B cell (primary cell): ENCODE measurements around the gene NEK8. TPM values are rescaled to one million over a fixed set of nuclear protein-coding genes. Genes with fewer than 3 reads are reported as not detected.

Experiments used
- ATAC-seq: fragments of 200-7000 bp; cut with Tn5 transposase; one replicate; pipeline ENCODE4 v1.10.0; 2021; ENCODE audit warnings: low read depth, mild to moderate bottlenecking, moderate number of reproducible peaks, moderate library complexity
- CTCF ChIA-PET: fragments of 350-600 bp; sonication (Branson Sonifier 250); formaldehyde crosslinking; loops from one replicate; lab custom pipeline; 2021; ENCODE audit warnings: antibody characterized with exemption, inconsistent platforms; lab: Charles Lee
- POLR2A ChIA-PET: fragments of 350-600 bp; sonication (Branson Sonifier 250); formaldehyde crosslinking; loops from one replicate; lab custom pipeline; 2021; ENCODE audit warnings: antibody characterized with exemption; lab: Charles Lee
- DNase-seq: peaks from one replicate; pipeline ENCODE4 v3.0.0; 2013
- H2AFZ ChIP-seq: 2 replicates; pipeline ENCODE4 v1.6.1; 2012; ENCODE audit warnings: mild to moderate bottlenecking, low read depth, low read length; ENCODE audit not compliant: insufficient read depth, poor library complexity, severe bottlenecking
- H3K27ac ChIP-seq, 2 donors: 1 replicate in 1 of 2; 2 replicates in 1 of 2; pipeline ENCODE4 v1.5.1; 2012 to 2013; ENCODE audit warnings: low read length in 2 of 2, mild to moderate bottlenecking in 2 of 2, moderate library complexity in 1 of 2
- H3K27me3 ChIP-seq, 4 experiments: fragments of 200-600 bp in 1 of 4; sonication (generic) in 1 of 4; replicated peaks in 1 of 4; 1 replicate in 2 of 4; 2 replicates in 2 of 4; pipeline versions ENCODE4 v1.6.1 to v1.7.0; 2013 to 2016; ENCODE audit warnings: low read length in 3 of 4, mild to moderate bottlenecking in 2 of 4, mixed read lengths in 1 of 4, moderate library complexity in 1 of 4; ENCODE audit not compliant: insufficient read depth in 4 of 4, control insufficient read depth in 3 of 4; ENCODE audit errors: control extremely low read depth in 1 of 4
- H3K36me3 ChIP-seq, 2 experiments: replicated peaks in 1 of 2; 1 replicate in 1 of 2; 2 replicates in 1 of 2; pipeline versions ENCODE4 v1.6.1 to v1.7.1; 2013; ENCODE audit warnings: low read length in 1 of 2; ENCODE audit not compliant: insufficient read depth in 2 of 2, control insufficient read depth in 1 of 2; ENCODE audit errors: control extremely low read depth in 1 of 2, extremely low read depth in 1 of 2
- H3K4me1 ChIP-seq, 2 donors: fragments of 200-600 bp in 1 of 2; sonication (generic) in 1 of 2; 1 replicate in 1 of 2; 2 replicates in 1 of 2; pipeline versions ENCODE4 v1.5.1 to v1.6.1; 2013 to 2017; ENCODE audit warnings: low read length in 2 of 2; ENCODE audit not compliant: control insufficient read depth in 2 of 2, insufficient read depth in 2 of 2
- H3K4me2 ChIP-seq: replicated peaks from 2 replicates; pipeline ENCODE3; 2012; ENCODE audit warnings: mild to moderate bottlenecking, low read depth, low read length; ENCODE audit not compliant: poor library complexity, severe bottlenecking
- H3K4me3 ChIP-seq, 5 experiments: fragments of 200-600 bp in 1 of 5; sonication (generic) in 1 of 5; 1 replicate in 3 of 5; 2 replicates in 2 of 5; pipeline versions ENCODE4 v1.5.1 to v1.7.0; 2011 to 2016; ENCODE audit warnings: low read length in 4 of 5, mild to moderate bottlenecking in 4 of 5, low read depth in 2 of 5, control low read depth in 1 of 5, moderate library complexity in 1 of 5; ENCODE audit not compliant: insufficient read depth in 1 of 5; ENCODE audit errors: control extremely low read depth in 1 of 5, extremely low read depth in 1 of 5
- H3K79me2 ChIP-seq: fragments of 200-600 bp; sonication (generic); one replicate; pipeline ENCODE4 v1.6.0; 2016; ENCODE audit warnings: low read length; ENCODE audit not compliant: control insufficient read depth, insufficient read depth
- H3K9ac ChIP-seq: fragments of 200-600 bp; sonication (generic); 2 replicates; pipeline ENCODE4 v1.6.1; 2017; ENCODE audit warnings: mild to moderate bottlenecking, low read length, moderate library complexity
- H3K9me3 ChIP-seq, 3 donors: one replicate each; pipeline versions ENCODE4 v1.6.1 to v1.7.1; 2013; ENCODE audit warnings: low read length in 2 of 3; ENCODE audit not compliant: control insufficient read depth in 2 of 3, insufficient read depth in 1 of 3; ENCODE audit errors: control extremely low read depth in 1 of 3
- H4K20me1 ChIP-seq: 2 replicates; pipeline ENCODE4 v1.6.0; 2012; ENCODE audit warnings: mild to moderate bottlenecking, low read length; ENCODE audit not compliant: insufficient read depth, control insufficient read depth, poor library complexity, severe bottlenecking
- H3K27ac Mint-ChIP-seq: one replicate; pipeline ENCODE4 v1.8.0; 2021; ENCODE audit warnings: mixed read lengths
- H3K27me3 Mint-ChIP-seq: one replicate; pipeline ENCODE4 v1.8.0; 2021; ENCODE audit warnings: mixed read lengths
- H3K4me1 Mint-ChIP-seq: one replicate; pipeline ENCODE4 v1.8.0; 2021; ENCODE audit warnings: mixed read lengths
- H3K4me3 Mint-ChIP-seq: one replicate; pipeline ENCODE4 v1.8.0; 2021; ENCODE audit warnings: mixed read lengths
- H3K9me3 Mint-ChIP-seq: one replicate; pipeline ENCODE4 v1.8.0; 2022; ENCODE audit warnings: mixed read lengths; ENCODE audit not compliant: insufficient read depth
- CTCF ChIP-seq: fragments of 200-600 bp; IDR thresholded peaks from one replicate; pipeline ENCODE4 v1.8.0; 2022; ENCODE audit warnings: antibody characterized with exemption, mild to moderate bottlenecking
- EZH2 ChIP-seq: IDR thresholded peaks from 2 replicates; pipeline ENCODE4 v1.6.1; 2012; ENCODE audit warnings: borderline replicate concordance, low read depth, mild to moderate bottlenecking, moderate library complexity, low read length; ENCODE audit not compliant: insufficient read depth, poor library complexity, severe bottlenecking
- WGBS: methylation state at CpG from one replicate; pipeline ENCODE4 v1.1.5; 2013; ENCODE audit warnings: missing lambda C conversion rate; ENCODE audit not compliant: insufficient coverage; 5-methylcytosine and 5-hydroxymethylcytosine counted together
- intact Hi-C: fragments of 100-400 bp; cut with micrococcal nuclease; formaldehyde crosslinking; loops from one replicate; pipeline ENCODE4 v1.10.0; 2022
- polyA plus RNA-seq: library from polyadenylated mRNA; depleted of rRNA; stranded (reverse); fragments of >200 nt; gene quantifications from 2 replicates; pipeline ENCODE4 v1.2.3, GENCODE V29; 2012
- total RNA-seq, 2 donors: library from RNA; stranded (reverse); fragments of 120-200 nt in 1 of 2; gene quantifications; 1 replicate in 1 of 2; 2 replicates in 1 of 2; pipeline versions ENCODE4 v1.2.3 to v1.2.4, GENCODE V29; 2013 to 2022

NEK8 gene
- total and polyA plus RNA-seq, 2 donors (not counting 1 experiment from before 2014, with no cell fraction given) = 58.0 to 305 TPM

DNA sequence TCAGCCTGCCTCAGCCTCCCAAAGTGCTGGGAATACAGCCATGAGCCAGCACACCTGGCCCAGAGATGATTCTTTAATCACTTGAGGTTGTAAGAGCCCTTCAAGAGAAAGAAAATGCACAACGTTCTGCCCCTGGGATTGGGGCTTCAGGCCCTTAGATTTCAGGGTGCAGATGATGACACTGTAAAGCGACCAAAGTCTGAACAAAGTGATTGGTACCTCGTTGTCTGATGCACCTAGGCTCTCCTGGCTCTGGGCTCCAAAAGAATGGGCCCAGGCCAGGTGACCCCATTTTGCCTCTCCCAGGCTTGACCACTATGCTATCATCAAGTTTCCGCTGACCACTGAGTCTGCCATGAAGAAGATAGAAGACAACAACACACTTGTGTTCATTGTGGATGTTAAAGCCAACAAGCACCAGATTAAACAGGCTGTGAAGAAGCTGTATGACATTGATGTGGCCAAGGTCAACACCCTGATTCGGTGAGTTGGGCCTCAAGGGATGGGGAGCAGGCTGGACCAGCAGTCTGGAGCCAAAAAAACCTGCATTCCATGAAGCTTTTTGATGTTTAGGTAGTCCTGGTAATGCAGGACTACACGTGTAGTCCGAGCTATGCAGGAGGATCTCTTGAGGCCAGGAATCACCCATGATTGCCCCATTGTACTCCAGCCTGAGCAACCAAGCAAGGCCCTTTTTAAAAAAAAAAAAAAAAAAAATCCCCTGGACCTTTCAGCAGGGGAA is 6.0 kb upstream of the NEK8 start:
- H3K4me3 ChIP-seq = no peak overlapping the region
- H3K9ac ChIP-seq = no peak overlapping the region
- H3K4me1 ChIP-seq = peaks cover 52 to 71% of the 10 kb centered on the region in 2 donors
- Mint-ChIP-seq H3K4me1 (peaks cover 80% of the 10 kb centered on the region), H3K27ac (peak overlapping the region; percentile 53), H3K4me3 (peak overlapping the region; percentile 19), H3K27me3 (no peaks in the 10 kb centered on the region), H3K9me3 (no peaks in the 10 kb centered on the region)
- ChIA-PET CTCF (interaction anchor here (1.3 to 15.9 kb wide), 3 partner anchors 24 to 227 kb away, joined by 3 to 1020 read pairs (median 5); partner anchors contain the start of gene TRAF4), POLR2A (interaction anchor here (0.7 to 13.3 kb wide), 2 partner anchors 22 to 229 kb away, joined by 7 to 511 read pairs; partner anchors contain the start of genes PHF12 and TRAF4)
- DNase-seq (no peak), ATAC-seq (no peak)
- no peaks in the 10 kb centered on the region for H3K27me3 ChIP-seq
- H3K9me3 ChIP-seq = no peaks in the 10 kb centered on the region
- intact Hi-C loops = no loop called here
- H3K79me2 ChIP-seq = peaks cover 27% of the 10 kb centered on the region
- H3K27ac ChIP-seq = peak overlapping the region in 1 of 2 donors; percentile 8
- no peak for TF ChIP-seq CTCF
- no peak for TF ChIP-seq EZH2
- peaks cover 0 to 39% of the 10 kb centered on the region in 2 experiments for H3K36me3 ChIP-seq
- peak overlapping the region; percentile 83 for H3K4me2 ChIP-seq
- H4K20me1 ChIP-seq = peaks cover 56% of the 10 kb centered on the region
- no peak overlapping the region for H2AFZ ChIP-seq
- WGBS = 79% methylated on average over 4 of the region's 7 CpGs
